HEK293T (cell line): ENCODE data around the gene CALD1.

ENCODE experiments used
- FOXM1 ChIP-seq: fragments of 450-650 bp; IDR thresholded peaks from 2 replicates; pipeline ENCODE4 v1.6.1; 2017; ENCODE audit warnings: mild to moderate bottlenecking, borderline replicate concordance
- HDGF ChIP-seq: fragments of 450-650 bp; IDR thresholded peaks from 2 replicates; pipeline ENCODE4 v1.6.1; 2017; ENCODE audit warnings: antibody characterized with exemption, borderline replicate concordance
- SP1 ChIP-seq: fragments of 450-650 bp; IDR thresholded peaks from 2 replicates; pipeline ENCODE4 v1.6.1; 2017
- TARDBP ChIP-seq: fragments of 450-650 bp; IDR thresholded peaks from 2 replicates; pipeline ENCODE4 v1.6.1; 2016

GRCh38 chr7:134836447-134836846, 57.0 kb downstream of the CALD1 start:
- TF ChIP-seq TARDBP (no peak), FOXM1 (no peak), SP1 (no peak), HDGF (no peak)
